SK-N-MC (cell line): ENCODE data around the gene ARFIP1.
"Not testable (repeated sequence)": the region's sequence is repeated elsewhere in the genome, so short reads cannot be mapped to it uniquely, and the experiment has no call there.

Experiments used
- DNase-seq: peaks from one replicate; pipeline ENCODE4 v3.0.0-alpha.2; 2011; ENCODE audit warnings: low read depth, low spot score
- H3K27ac ChIP-seq: fragments of 200-600 bp; sonication (generic); 2 replicates; pipeline ENCODE4 v1.5.1; 2016; ENCODE audit warnings: mixed run types
- H3K36me3 ChIP-seq: fragments of 200-600 bp; sonication (generic); 2 replicates; pipeline ENCODE4 v1.6.1; 2017; ENCODE audit warnings: antibody characterized with exemption, low read length, mixed read lengths; ENCODE audit not compliant: insufficient read depth
- H3K4me3 ChIP-seq: fragments of 200-600 bp; sonication (generic); 2 replicates; pipeline ENCODE4 v1.5.1; 2016
- H3K9ac ChIP-seq: fragments of 200-600 bp; sonication (generic); 2 replicates; pipeline ENCODE4 v1.8.0; 2017; ENCODE audit warnings: mixed run types, mixed read lengths; ENCODE audit not compliant: insufficient read length
- H3K9me3 ChIP-seq: fragments of 200-600 bp; sonication (generic); 2 replicates; pipeline ENCODE4 v1.6.1; 2017; ENCODE audit warnings: low read depth, mild to moderate bottlenecking, antibody characterized with exemption, low read length, moderate library complexity, mixed read lengths
- EZH2 ChIP-seq: fragments of 200-600 bp; sonication (generic); IDR thresholded peaks from one replicate; pipeline ENCODE4 v1.6.1; 2017; ENCODE audit warnings: antibody characterized with exemption
- FOXP2 ChIP-seq: optimal IDR thresholded peaks from 2 replicates; pipeline ENCODE3; 2011; ENCODE audit warnings: mild to moderate bottlenecking, moderate library complexity; ENCODE audit not compliant: insufficient read depth; ENCODE audit errors: extremely low read length, control extremely low read depth
- POLR2AphosphoS5 ChIP-seq: IDR thresholded peaks from 2 replicates; pipeline ENCODE4 v1.6.1; 2012; ENCODE audit warnings: mild to moderate bottlenecking, low read depth, low read length, borderline replicate concordance

The ARFIP1 gene

GRCh38 chr4:152748619-152749018 lies 31.1 kb upstream of the ARFIP1 start:
- no peak overlapping the region for H3K4me3 ChIP-seq
- H3K27ac ChIP-seq = no peak overlapping the region

GRCh38 chr4:152763796-152764195 lies 16.0 kb upstream of the ARFIP1 start:
- H3K4me3 ChIP-seq = no peak overlapping the region
- no peak for TF ChIP-seq EZH2
- H3K27ac ChIP-seq = no peak overlapping the region
- H3K36me3 ChIP-seq = no peaks in the 10 kb centered on the region
- no peaks in the 10 kb centered on the region for H3K9me3 ChIP-seq
- DNase-seq = no peak
- no peak overlapping the region for H3K9ac ChIP-seq

More at GRCh38 chr4:152748619-152749018, 31.1 kb upstream of the ARFIP1 start:
- Histone ChIP-seq H3K9me3 (no peaks in the 10 kb centered on the region), H3K9ac (no peak overlapping the region), H3K36me3 (no peaks in the 10 kb centered on the region)
- TF ChIP-seq EZH2 (no peak), POLR2AphosphoS5 (no peak), FOXP2 (no peak)
- DNase-seq = no peak

GRCh38 chr4:152765069-152765737 lies 14.6 kb upstream of the ARFIP1 start:
- H3K27ac ChIP-seq, H3K9me3 ChIP-seq, H3K4me3 ChIP-seq: not testable (repeated sequence)

GRCh38 chr4:152771741-152772533 lies 7.8 kb upstream of the ARFIP1 start:
- no peak overlapping the region for H3K27ac ChIP-seq
- no peak for DNase-seq
- TF ChIP-seq FOXP2 (no peak), EZH2 (no peak), POLR2AphosphoS5 (no peak)
- no peaks in the 10 kb centered on the region for H3K9me3 ChIP-seq
- H3K36me3 ChIP-seq = no peaks in the 10 kb centered on the region
- H3K4me3 ChIP-seq = no peak overlapping the region
- H3K9ac ChIP-seq = no peak overlapping the region

More at GRCh38 chr4:152765069-152765737, 14.6 kb upstream of the ARFIP1 start:
- not testable (repeated sequence) for H3K36me3 ChIP-seq, DNase-seq, H3K9ac ChIP-seq

GRCh38 chr4:152773339-152773738 lies 6.4 kb upstream of the ARFIP1 start:
- H3K9me3 ChIP-seq = no peaks in the 10 kb centered on the region
- no peak overlapping the region for H3K27ac ChIP-seq
- no peak for TF ChIP-seq EZH2
- TF ChIP-seq FOXP2 = no peak
- TF ChIP-seq POLR2AphosphoS5 = no peak
- no peak overlapping the region for H3K9ac ChIP-seq
- H3K36me3 ChIP-seq = no peaks in the 10 kb centered on the region
- no peak overlapping the region for H3K4me3 ChIP-seq
- DNase-seq = no peak

GRCh38 chr4:152773953-152774352 lies 5.8 kb upstream of the ARFIP1 start:
- Histone ChIP-seq H3K9me3 (no peaks in the 10 kb centered on the region), H3K4me3 (no peak overlapping the region), H3K9ac (no peak overlapping the region), H3K27ac (no peak overlapping the region), H3K36me3 (no peaks in the 10 kb centered on the region)
- no peak for DNase-seq
- no peak for TF ChIP-seq POLR2AphosphoS5
- no peak for TF ChIP-seq FOXP2
- no peak for TF ChIP-seq EZH2

- Histone ChIP-seq H3K4me3 (no peak overlapping the region), H3K36me3 (no peaks in the 10 kb centered on the region), H3K9ac (no peak overlapping the region), H3K9me3 (no peaks in the 10 kb centered on the region), H3K27ac (no peak overlapping the region)
- DNase-seq = no peak
- TF ChIP-seq POLR2AphosphoS5 (no peak), EZH2 (no peak), FOXP2 (no peak)
Observed at GRCh38 chr4:152776352-152776751, 3.4 kb upstream of the ARFIP1 start.

GRCh38 chr4:152777488-152777887 lies 2.3 kb upstream of the ARFIP1 start:
- Histone ChIP-seq H3K9me3 (no peaks in the 10 kb centered on the region), H3K27ac (no peak overlapping the region), H3K9ac (no peak overlapping the region), H3K4me3 (no peak overlapping the region), H3K36me3 (no peaks in the 10 kb centered on the region)
- no peak for TF ChIP-seq EZH2
- TF ChIP-seq POLR2AphosphoS5 = no peak
- no peak for TF ChIP-seq FOXP2
- DNase-seq = no peak
